ENCODE measurements around the gene GREB1.

The GREB1 gene

DNA sequence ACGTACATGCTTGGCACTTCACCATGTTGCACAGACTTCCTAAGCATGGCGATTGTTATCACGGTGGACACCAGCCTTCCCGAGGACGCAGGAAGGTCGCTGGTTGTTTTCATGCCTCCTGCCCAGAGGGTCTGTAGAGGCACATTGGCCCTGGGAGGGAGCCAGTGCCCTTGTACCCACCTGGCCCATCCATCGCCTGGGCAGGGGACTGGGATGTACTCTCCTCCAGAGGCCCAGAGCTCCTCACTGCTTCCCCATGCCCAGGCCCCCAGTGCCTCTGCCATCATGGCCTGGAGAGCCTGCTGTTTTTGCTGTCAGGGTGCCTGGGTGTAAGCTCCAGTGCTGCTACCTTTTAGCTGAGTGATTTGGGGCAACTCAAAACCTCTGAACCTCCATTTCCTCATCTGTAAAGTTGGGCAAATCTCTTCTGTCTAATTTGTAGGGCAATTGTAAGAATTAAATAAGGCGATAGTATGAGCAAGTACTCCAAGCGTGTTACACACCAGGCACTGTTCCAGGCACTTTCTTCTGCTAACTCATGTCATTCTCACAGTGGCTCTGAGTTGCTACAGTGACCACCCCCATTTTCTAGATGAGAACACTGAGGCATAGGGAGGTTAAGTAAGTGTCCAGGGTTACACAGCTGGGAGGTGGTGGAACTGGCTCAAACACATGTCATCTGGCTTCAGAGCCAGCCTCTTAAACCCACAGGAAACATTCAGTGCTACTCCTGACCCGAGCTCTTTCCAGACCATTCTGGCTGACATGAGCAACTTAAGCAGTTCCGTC is 45.3 kb downstream of the GREB1 start:
- no peaks in the 10 kb centered on the region for H3K79me2 ChIP-seq (ENCODE audit: insufficient read depth, low read depth)
- no peak overlapping the region for H3K4me3 ChIP-seq (IDR thresholded peaks at IDR 0.05; ENCODE audit: insufficient read depth, low read depth, low read length)
- H3K36me3 ChIP-seq (ENCODE audit: insufficient read depth), result no peaks in the 10 kb centered on the region
- H2AFZ ChIP-seq (ENCODE audit: low read depth), result no peak overlapping the region
- no peaks in the 10 kb centered on the region for H4K20me1 ChIP-seq (ENCODE audit: insufficient read depth)
- peaks cover 21% of the 10 kb centered on the region for H3K4me1 ChIP-seq (ENCODE audit: low read depth, poor library complexity, severe bottlenecking)
- H3K9ac ChIP-seq, result no peak overlapping the region
- no peak overlapping the region for H3K4me2 ChIP-seq
- TF ChIP-seq, protein P1, sequence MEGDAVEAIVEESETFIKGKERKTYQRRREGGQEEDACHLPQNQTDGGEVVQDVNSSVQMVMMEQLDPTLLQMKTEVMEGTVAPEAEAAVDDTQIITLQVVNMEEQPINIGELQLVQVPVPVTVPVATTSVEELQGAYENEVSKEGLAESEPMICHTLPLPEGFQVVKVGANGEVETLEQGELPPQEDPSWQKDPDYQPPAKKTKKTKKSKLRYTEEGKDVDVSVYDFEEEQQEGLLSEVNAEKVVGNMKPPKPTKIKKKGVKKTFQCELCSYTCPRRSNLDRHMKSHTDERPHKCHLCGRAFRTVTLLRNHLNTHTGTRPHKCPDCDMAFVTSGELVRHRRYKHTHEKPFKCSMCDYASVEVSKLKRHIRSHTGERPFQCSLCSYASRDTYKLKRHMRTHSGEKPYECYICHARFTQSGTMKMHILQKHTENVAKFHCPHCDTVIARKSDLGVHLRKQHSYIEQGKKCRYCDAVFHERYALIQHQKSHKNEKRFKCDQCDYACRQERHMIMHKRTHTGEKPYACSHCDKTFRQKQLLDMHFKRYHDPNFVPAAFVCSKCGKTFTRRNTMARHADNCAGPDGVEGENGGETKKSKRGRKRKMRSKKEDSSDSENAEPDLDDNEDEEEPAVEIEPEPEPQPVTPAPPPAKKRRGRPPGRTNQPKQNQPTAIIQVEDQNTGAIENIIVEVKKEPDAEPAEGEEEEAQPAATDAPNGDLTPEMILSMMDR (conservative IDR thresholded peaks at IDR 0.05; ENCODE audit: low read depth, low read length), result no peak
- no peaks in the 10 kb centered on the region for H3K27me3 ChIP-seq (ENCODE audit: insufficient read depth, low read depth)
- H3K27ac ChIP-seq, result no peak overlapping the region

DNA sequence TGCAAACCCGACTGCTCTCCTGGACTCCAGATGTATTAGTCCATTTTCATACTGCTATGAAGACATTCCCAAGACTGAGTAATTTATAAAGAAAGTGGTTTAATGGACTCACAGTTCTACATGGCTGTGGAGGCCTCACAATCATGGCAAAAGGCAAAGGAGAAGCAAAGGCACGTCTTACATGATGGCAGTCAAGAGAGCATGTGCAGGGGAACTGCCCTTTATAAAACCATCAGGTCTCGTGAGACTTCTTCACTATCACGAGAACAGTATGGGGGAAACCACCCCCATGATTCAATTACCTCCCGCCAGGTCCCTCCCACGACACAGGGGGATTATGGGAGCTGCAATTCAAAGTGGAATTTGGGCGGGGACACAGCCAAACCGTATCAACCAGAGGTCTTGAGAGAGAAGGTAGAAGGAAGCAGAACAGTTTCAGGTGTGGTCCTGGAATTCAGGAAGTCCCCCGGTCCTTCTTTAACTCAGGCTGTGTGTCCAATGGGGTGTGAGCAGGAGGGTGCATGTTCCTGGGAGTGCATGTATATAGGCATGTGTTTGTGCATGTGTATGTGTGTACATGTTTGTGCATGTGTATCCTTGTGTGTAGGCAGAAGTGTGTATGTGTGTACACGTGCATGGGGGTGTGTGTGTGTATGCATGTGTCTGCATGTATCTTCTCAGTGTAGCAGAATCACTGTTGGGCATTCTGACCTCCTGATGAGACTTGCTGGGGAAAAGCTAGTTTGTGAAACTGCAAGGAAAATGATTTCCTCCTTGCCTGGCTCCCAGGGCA is 46.2 kb downstream of the GREB1 start:
- Histone ChIP-seq H4K20me1 (ENCODE audit: insufficient read depth) (no peaks in the 10 kb centered on the region), H3K27ac (no peak overlapping the region), H3K9ac (no peak overlapping the region), H3K4me3 (IDR thresholded peaks at IDR 0.05; ENCODE audit: insufficient read depth, low read depth, low read length) (no peak overlapping the region), H3K36me3 (ENCODE audit: insufficient read depth) (no peaks in the 10 kb centered on the region), H3K4me1 (ENCODE audit: low read depth, poor library complexity, severe bottlenecking) (peaks cover 24% of the 10 kb centered on the region), H2AFZ (ENCODE audit: low read depth) (no peak overlapping the region), H3K27me3 (ENCODE audit: insufficient read depth, low read depth) (no peaks in the 10 kb centered on the region), H3K4me2 (no peak overlapping the region), H3K79me2 (ENCODE audit: insufficient read depth, low read depth) (no peaks in the 10 kb centered on the region)
- TF ChIP-seq, protein P1 (conservative IDR thresholded peaks at IDR 0.05; ENCODE audit: low read depth, low read length), result no peak

DNA sequence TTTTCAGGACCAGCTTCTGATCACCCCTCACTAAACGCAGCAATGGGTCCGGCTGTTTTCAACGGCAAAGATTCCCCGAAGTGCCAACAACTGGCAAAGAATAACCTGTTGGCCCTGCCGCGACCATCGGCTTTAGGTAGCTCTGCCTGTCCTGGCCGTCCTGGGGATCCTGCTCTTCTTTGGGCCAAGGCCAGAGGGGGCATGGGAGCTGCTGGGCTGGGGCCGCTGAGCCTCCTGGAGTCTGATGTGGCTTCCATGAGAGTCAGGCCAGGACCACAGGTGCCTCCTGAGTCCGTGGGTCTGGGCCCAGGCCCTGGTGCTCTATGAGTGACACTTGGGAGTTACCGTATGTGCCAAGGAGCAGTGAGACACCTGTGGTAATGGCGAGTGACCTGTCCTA is 46.9 kb downstream of the GREB1 start:
- H3K36me3 ChIP-seq (ENCODE audit: insufficient read depth), result no peaks in the 10 kb centered on the region
- no peaks in the 10 kb centered on the region for H4K20me1 ChIP-seq (ENCODE audit: insufficient read depth)
- H3K79me2 ChIP-seq (ENCODE audit: insufficient read depth, low read depth), result no peaks in the 10 kb centered on the region
- no peak overlapping the region for H3K27ac ChIP-seq
- peaks cover 24% of the 10 kb centered on the region for H3K4me1 ChIP-seq (ENCODE audit: low read depth, poor library complexity, severe bottlenecking)
- no peak overlapping the region for H3K4me2 ChIP-seq
- TF ChIP-seq, protein P1 (conservative IDR thresholded peaks at IDR 0.05; ENCODE audit: low read depth, low read length), result no peak
- H3K27me3 ChIP-seq (ENCODE audit: insufficient read depth, low read depth), result no peaks in the 10 kb centered on the region
- no peak overlapping the region for H2AFZ ChIP-seq (ENCODE audit: low read depth)
- H3K9ac ChIP-seq, result no peak overlapping the region
- H3K4me3 ChIP-seq (IDR thresholded peaks at IDR 0.05; ENCODE audit: insufficient read depth, low read depth, low read length), result no peak overlapping the region

DNA sequence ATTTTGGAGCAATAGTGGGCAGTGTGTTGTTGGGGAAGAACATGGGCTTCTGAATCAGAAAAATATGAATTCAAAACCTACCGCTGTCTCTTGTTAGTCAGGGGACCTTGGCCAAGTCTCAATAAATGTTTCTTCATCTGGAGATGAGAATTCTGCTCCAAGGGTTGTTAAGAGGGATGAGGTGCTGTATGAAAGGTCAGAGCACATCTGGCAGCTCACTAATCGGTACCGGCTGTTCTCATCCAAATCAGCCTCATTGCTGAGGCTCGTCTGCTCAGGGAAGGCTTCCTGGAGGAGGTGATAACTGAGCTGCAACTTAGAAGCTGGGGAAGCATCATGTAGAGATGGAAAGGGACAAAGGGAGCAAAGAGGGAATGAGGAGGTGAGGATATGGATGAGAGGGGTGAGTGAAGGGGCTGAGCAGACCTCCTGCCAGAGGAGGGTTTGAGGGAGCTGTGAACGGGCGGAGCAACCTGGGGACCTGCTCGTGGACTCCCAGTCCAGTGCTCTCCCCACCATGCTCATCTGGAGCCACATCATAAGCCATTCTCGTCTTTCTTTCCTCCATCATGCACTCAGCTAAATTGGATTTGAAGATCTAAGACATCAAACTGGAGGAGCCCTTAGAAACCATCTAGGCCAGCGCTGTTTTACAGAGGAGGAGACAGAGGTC is 47.4 kb downstream of the GREB1 start:
- H3K4me2 ChIP-seq, result no peak overlapping the region
- no peak overlapping the region for H3K4me3 ChIP-seq (IDR thresholded peaks at IDR 0.05; ENCODE audit: insufficient read depth, low read depth, low read length)
- H2AFZ ChIP-seq (ENCODE audit: low read depth), result no peak overlapping the region
- TF ChIP-seq, protein P1 (conservative IDR thresholded peaks at IDR 0.05; ENCODE audit: low read depth, low read length), result no peak
- no peak overlapping the region for H3K9ac ChIP-seq
- no peaks in the 10 kb centered on the region for H3K27me3 ChIP-seq (ENCODE audit: insufficient read depth, low read depth)
- H3K36me3 ChIP-seq (ENCODE audit: insufficient read depth), result no peaks in the 10 kb centered on the region
- H3K4me1 ChIP-seq (ENCODE audit: low read depth, poor library complexity, severe bottlenecking), result peaks cover 24% of the 10 kb centered on the region
- no peaks in the 10 kb centered on the region for H4K20me1 ChIP-seq (ENCODE audit: insufficient read depth)
- H3K27ac ChIP-seq, result no peak overlapping the region
- no peaks in the 10 kb centered on the region for H3K79me2 ChIP-seq (ENCODE audit: insufficient read depth, low read depth)

All from KMS-11 (cell line).